ENCODE measurements around the gene SPINK5.

DNA sequence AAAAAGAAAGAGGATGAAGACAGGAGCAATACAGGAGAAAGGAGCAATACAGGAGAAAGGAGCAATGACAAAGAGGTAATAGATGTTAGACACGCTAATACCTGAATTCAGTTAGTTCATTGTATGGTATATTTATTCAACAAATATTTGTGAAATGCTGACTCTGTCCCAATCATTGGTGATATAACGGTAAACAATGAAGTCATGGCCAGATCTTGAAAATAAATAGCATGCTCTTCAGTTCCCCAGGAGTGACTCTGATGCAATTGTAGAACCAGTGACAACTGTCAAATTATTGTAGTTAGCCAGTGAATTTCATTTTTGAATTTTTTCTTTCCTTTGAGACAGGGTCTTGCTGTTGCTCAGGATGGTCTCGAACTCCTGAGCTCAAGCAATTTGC, 56.5 kb downstream of the SPINK5 start:
- TF ChIP-seq, protein P1, sequence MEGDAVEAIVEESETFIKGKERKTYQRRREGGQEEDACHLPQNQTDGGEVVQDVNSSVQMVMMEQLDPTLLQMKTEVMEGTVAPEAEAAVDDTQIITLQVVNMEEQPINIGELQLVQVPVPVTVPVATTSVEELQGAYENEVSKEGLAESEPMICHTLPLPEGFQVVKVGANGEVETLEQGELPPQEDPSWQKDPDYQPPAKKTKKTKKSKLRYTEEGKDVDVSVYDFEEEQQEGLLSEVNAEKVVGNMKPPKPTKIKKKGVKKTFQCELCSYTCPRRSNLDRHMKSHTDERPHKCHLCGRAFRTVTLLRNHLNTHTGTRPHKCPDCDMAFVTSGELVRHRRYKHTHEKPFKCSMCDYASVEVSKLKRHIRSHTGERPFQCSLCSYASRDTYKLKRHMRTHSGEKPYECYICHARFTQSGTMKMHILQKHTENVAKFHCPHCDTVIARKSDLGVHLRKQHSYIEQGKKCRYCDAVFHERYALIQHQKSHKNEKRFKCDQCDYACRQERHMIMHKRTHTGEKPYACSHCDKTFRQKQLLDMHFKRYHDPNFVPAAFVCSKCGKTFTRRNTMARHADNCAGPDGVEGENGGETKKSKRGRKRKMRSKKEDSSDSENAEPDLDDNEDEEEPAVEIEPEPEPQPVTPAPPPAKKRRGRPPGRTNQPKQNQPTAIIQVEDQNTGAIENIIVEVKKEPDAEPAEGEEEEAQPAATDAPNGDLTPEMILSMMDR (conservative IDR thresholded peaks at IDR 0.05; ENCODE audit: low read depth, low read length): no peak
- TF ChIP-seq EZH2 (IDR thresholded peaks at IDR 0.05; ENCODE audit: low read length, unreplicated experiment): no peak
- no peak for TF ChIP-seq EZH2phosphoT487 (IDR thresholded peaks at IDR 0.05; ENCODE audit: borderline replicate concordance, low read length)
